Stimulated activated naive B cell treated with anti-CD40 and anti-IgM and Interleukin-4, amounts not matched to agents 10 μg/mL and 1 μg/mL and 100 μg/mL, for 72 hours (primary cell): Measurements from ENCODE around the gene AP1S2.
"Not testable (repeated sequence)": the region's sequence is repeated elsewhere in the genome, so short reads cannot be mapped to it uniquely, and the experiment has no call there.

ENCODE experiments used
- ATAC-seq, 2 donors: fragments of 150-1000 bp; cut with Tn5 transposase; replicated peaks; 2 replicates each; pipeline ENCODE4 v1.10.0; 2021; ENCODE audit warnings: moderate library complexity in 1 of 2
- DNase-seq: peaks from one replicate; pipeline ENCODE4 v3.0.0; 2021
- H3K27ac Mint-ChIP-seq: one replicate; pipeline ENCODE4 v1.8.0; 2022; ENCODE audit warnings: mild to moderate bottlenecking, mixed read lengths
- H3K27me3 Mint-ChIP-seq, 2 donors: one replicate each; pipeline ENCODE4 v1.8.0; 2022; ENCODE audit warnings: mixed read lengths in 2 of 2
- H3K36me3 Mint-ChIP-seq, 2 donors: one replicate each; pipeline ENCODE4 v1.8.0; 2022; ENCODE audit warnings: mixed read lengths in 2 of 2, mild to moderate bottlenecking in 1 of 2
- H3K4me1 Mint-ChIP-seq, 2 donors: one replicate each; pipeline ENCODE4 v1.8.0; 2022; ENCODE audit warnings: mixed read lengths in 2 of 2, mild to moderate bottlenecking in 1 of 2
- H3K4me3 Mint-ChIP-seq, 2 donors: one replicate each; pipeline ENCODE4 v1.8.0; 2022; ENCODE audit warnings: mild to moderate bottlenecking in 2 of 2, mixed read lengths in 2 of 2, moderate library complexity in 1 of 2
- H3K9me3 Mint-ChIP-seq, 2 donors: one replicate each; pipeline ENCODE4 v1.8.0; 2022; ENCODE audit warnings: mixed read lengths in 2 of 2, mild to moderate bottlenecking in 1 of 2

The AP1S2 gene

DNA sequence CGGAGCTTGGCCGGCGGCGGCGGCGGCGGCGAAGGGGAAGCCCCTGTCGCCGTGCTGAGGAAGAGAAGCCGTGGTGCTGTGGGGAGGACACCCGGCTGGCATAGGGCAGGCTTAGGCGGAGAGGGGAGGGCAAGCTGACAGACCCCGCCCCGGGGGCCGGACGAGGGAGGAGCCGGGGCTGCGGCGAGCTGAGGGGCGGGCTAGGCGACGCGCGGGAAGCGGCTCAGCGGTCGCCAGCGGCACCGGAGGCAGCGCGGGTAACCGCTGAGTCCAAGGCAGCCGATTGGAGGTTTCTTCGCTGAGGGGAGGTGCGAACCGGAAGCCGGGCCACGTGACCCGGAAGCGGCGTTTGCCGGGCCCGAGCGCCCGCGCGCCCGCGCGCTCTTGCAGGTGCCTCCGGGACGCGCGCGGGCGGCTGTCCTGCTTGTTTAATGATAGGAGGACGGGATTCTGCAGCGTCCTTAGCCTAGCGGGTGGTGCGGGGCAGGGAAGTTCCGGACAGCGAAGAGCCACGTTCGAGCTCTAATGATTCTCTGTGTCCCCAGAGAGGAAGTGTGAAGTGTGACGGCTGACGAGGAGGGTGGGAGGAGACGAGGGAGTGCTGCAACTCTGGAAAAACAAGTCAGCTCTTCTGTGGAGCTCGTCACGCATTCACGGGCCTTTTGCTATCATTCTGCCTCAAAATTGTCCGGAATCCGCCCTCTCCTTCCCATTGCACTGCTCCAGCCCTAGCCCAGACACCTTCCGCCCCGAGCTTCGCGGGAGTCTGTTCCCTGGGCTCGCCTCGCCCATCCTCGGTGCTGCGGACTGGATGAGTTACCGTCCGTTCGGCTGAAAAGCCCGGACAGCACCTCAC lies at the start of gene AP1S2:
Gene AP1S2, minus strand, starts transcription at position 102 of the 856 bp plus-strand sequence. CDS start 2,289 bp downstream, outside the sequence.
- Mint-ChIP-seq H3K36me3 (peaks cover 6 to 13% of the 10 kb centered on the region in 2 donors), H3K9me3 (no peaks in the 10 kb centered on the region), H3K4me1 (peaks cover 7 to 18% of the 10 kb centered on the region in 2 donors), H3K27ac (peak within 1 kb of the TSS; percentile 99), H3K4me3 (peak within 1 kb of the TSS; percentile 94 to 97), H3K27me3 (no peaks in the 10 kb centered on the region)
- DNase-seq, result peak; percentile 99
- peak; percentile 90 to 93 for ATAC-seq

DNA sequence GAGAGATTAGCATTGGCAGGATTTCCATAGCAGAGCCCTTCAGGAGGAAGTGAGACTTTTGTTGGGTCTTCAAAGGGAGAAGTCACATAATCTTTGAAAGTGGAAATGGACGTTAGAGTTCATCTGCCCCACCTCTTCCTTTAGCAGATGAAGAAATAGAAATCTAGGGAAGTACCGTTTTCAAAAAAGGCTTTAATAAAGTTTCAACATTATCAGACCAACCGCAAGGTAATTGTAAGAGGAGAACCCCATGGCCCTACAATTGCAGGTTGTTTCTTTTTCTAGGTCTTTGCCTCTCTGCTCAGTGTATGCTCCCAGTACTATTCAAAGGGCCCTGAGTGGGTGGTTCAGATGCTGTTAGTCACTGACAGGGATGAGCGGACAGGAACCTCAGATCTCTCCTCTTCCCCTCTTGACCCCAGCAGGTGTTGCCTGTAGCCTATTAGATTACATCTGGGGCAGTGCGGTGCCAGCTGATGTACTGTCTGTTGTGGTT lies 48.6 kb upstream of the AP1S2 start:
- Mint-ChIP-seq H3K27ac (peak overlapping the region; percentile 84), H3K36me3 (peaks cover 6 to 22% of the 10 kb centered on the region in 2 donors), H3K4me3 (peak overlapping the region in 1 of 2 donors; percentile 15), H3K4me1 (peaks cover 0 to 6% of the 10 kb centered on the region in 2 donors), H3K27me3 (no peaks in the 10 kb centered on the region), H3K9me3 (peaks cover 4 to 22% of the 10 kb centered on the region in 2 donors)
- DNase-seq (peak; percentile 74), ATAC-seq (peak; percentile 98)

DNA sequence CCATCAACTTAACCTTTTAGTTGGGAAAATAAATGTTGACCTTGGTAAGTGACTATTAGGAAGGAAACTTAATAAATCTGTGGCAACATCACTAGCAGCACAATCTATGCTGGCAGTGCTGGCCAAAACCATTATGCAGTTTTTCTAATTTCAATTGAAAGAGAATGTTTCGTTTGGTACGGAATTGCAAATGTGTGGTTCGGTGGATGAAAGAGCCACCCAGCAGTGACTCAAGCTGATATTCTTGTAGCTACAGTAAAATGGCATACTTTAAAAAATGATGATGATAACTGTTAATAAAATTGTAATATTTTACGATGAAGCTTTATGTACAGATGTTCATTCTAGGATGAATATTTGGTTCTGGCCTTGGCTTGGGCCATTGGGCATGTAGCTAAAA lies 40.7 kb upstream of the AP1S2 start:
- H3K4me1 Mint-ChIP-seq, result peaks cover 8 to 18% of the 10 kb centered on the region in 2 donors

DNA sequence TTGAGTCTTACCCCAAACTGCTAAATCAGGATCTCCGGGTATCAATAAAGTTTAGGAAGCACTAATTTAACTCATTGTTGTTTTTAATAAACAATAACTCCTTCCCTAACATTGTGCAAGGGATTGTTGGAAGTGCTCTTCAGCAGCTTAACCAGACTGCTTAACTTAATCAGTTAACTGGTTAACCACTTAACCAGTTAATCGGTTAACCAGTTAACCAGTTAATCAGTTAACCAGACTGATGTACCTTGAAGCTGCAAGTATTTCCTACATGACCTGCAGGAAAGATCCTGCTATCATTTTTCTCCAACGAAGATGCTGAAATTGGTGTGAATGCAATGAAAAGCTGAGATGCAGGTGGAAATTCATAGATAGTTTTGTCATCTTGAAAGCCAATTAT lies 40.1 kb upstream of the AP1S2 start:
- peaks cover 0 to 7% of the 10 kb centered on the region in 2 donors for H3K36me3 Mint-ChIP-seq
- peaks cover 3 to 6% of the 10 kb centered on the region in 2 donors for H3K9me3 Mint-ChIP-seq
- H3K27me3 Mint-ChIP-seq, result no peaks in the 10 kb centered on the region
- no peak overlapping the region for H3K4me3 Mint-ChIP-seq
- no peak overlapping the region for H3K27ac Mint-ChIP-seq
- no peak for DNase-seq
- peaks cover 8 to 18% of the 10 kb centered on the region in 2 donors for H3K4me1 Mint-ChIP-seq
- ATAC-seq, result no peak

More for the DNA sequence above, 40.7 kb upstream of the AP1S2 start:
- Mint-ChIP-seq H3K27ac (no peak overlapping the region), H3K9me3 (peaks cover 6 to 8% of the 10 kb centered on the region in 2 donors), H3K4me3 (no peak overlapping the region), H3K36me3 (peaks cover 0 to 10% of the 10 kb centered on the region in 2 donors), H3K27me3 (no peaks in the 10 kb centered on the region)
- ATAC-seq, result no peak
- no peak for DNase-seq

DNA sequence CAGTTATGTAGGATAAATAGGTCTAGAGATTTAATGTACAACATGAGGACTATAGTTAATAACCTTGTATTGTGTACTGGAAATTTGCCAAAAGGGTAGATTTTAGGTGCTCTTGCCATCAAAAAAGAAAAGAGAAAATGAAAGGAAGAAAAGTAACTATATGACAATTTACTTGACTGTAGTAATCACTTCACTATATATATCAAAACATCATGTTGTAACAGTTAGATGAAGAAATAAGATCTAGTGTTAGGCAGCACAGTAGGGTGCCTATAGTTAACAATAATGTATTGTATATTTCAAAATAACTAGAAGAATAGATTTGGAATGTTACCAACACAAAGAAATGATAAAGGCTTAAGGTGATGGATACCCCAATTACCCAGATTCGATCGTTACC lies 35.9 kb upstream of the AP1S2 start:
- Mint-ChIP-seq H3K27ac (no peak overlapping the region), H3K36me3 (no peaks in the 10 kb centered on the region)
- DNase-seq, result no peak

DNA sequence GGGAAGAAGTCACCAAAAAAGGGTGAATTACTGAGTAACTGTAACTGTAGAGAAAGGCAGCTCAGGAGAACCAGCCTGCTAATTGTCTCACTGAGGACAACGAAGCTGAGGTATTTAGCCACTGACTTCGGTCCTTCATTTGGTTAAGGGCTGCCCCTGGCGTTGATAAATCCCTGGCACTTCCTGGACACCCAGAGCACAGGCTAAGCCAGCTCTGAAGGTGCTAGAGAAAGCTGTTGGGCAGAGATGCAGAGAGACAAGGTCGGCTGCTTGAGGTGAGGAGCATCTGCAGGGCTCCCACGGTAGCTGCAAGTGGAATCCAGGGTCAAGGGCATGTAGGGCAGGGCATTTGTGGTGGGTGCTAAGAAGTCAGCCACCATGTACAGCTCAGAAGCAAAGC lies 33.4 kb upstream of the AP1S2 start:
- DNase-seq (no peak), ATAC-seq (no peak)
- H3K27ac Mint-ChIP-seq, result no peak overlapping the region
- peaks cover 2 to 5% of the 10 kb centered on the region in 2 donors for H3K9me3 Mint-ChIP-seq
- no peak overlapping the region for H3K4me3 Mint-ChIP-seq
- H3K36me3 Mint-ChIP-seq, result no peaks in the 10 kb centered on the region
- H3K27me3 Mint-ChIP-seq, result peaks cover 0 to 21% of the 10 kb centered on the region in 2 donors
- peaks cover 14 to 16% of the 10 kb centered on the region in 2 donors for H3K4me1 Mint-ChIP-seq

More for the DNA sequence above, 35.9 kb upstream of the AP1S2 start:
- Mint-ChIP-seq H3K27me3 (peaks cover 0 to 15% of the 10 kb centered on the region in 2 donors), H3K4me1 (peaks cover 11 to 18% of the 10 kb centered on the region in 2 donors), H3K4me3 (no peak overlapping the region), H3K9me3 (peaks cover 0 to 2% of the 10 kb centered on the region in 2 donors)
- no peak for ATAC-seq

DNA sequence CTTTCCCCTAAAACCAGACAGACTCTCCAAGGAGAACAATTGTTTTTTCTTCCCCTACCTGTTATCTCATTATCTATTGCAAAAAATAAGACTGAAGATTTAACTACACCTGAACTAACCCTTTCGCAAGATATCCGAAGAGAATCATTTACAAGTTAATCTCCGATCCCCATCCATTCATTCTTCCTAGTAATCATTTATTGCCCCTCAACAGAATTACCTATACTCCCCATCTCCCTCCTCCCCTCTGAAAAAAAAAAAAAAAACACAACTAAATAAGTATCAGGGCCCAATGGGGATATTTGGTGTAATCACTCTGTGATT lies 28.9 kb upstream of the AP1S2 start:
- peaks cover 0 to 20% of the 10 kb centered on the region in 2 donors for H3K27me3 Mint-ChIP-seq
- DNase-seq (no peak), ATAC-seq (no peak)
- peak overlapping the region; percentile 86 for H3K27ac Mint-ChIP-seq
- peaks cover 7 to 21% of the 10 kb centered on the region in 2 donors for H3K9me3 Mint-ChIP-seq
- peaks cover 15 to 16% of the 10 kb centered on the region in 2 donors for H3K4me1 Mint-ChIP-seq
- H3K36me3 Mint-ChIP-seq, result peaks cover 5 to 22% of the 10 kb centered on the region in 2 donors
- peak overlapping the region; percentile 27 to 39 for H3K4me3 Mint-ChIP-seq

DNA sequence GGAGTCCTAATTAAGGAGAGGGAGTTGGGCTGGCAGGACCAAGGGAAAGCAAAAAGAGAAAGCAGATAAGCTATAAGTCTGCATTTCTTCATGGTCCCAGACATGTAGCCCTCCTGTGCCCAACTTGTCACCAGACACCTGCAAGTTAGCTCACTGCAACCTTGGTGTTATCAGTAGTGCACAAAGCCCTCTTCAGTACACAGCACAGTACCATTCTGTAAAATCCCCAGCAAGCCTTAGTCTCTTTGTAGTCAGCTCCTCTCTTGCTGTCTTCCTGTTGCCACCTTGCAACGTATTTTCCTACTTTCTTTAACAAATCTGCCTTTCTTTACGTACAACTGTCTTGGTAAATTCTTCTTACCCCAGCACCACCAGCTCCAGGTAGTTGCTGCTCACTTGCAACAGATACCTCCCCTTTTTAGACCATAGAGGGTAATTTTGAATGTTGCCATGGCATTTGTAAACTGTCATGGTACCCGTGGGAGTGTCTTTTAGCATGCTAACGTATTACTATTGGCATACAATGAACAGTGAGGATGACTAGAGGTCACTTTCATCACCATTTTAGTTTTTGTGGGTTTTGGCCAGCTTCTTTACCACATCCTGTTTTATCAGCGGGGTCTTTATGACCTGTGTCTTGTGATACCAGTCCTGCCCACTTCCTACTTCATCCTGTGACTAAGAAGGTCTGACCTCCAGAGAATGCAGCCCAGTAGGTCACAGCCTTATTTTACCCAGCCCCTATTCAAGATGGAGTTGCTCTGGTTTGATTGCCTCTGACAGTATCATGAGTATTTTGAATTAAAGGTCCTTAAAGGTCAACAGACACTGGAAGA lies 28.3 kb upstream of the AP1S2 start:
- Mint-ChIP-seq H3K27me3 (peaks cover 0 to 17% of the 10 kb centered on the region in 2 donors), H3K36me3 (peaks cover 5 to 27% of the 10 kb centered on the region in 2 donors), H3K4me1 (peaks cover 15 to 16% of the 10 kb centered on the region in 2 donors), H3K4me3 (peak overlapping the region; percentile 27 to 39), H3K9me3 (peaks cover 7 to 25% of the 10 kb centered on the region in 2 donors), H3K27ac (peak overlapping the region; percentile 86)
- ATAC-seq (peak; percentile 95), DNase-seq (peak; percentile 47)

DNA sequence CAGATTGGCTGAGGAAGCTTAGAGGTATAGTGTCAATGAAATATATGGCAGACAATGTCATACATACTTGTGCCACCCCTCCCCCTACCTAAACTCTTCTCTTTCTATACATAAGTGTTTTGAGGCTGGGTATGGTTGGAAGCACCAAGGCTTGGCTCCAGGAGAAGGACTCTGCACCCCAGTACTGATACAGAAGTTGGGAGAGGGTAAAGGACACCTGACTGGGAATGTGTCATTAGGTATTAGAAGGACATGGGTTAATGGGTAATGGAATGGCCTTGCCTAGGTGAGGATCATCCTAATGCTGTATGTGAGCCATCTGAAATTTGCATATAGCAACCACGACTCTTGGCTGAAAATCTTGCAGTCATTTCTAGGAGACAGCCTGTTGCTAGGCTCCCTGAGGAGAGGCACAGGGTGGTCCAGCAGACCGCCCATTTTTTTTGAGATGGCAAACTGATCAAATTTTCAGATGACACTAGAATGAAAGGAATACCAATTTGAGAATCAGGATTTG lies 26.8 kb upstream of the AP1S2 start:
- Mint-ChIP-seq H3K36me3 (peaks cover 6 to 29% of the 10 kb centered on the region in 2 donors), H3K4me3 (no peak overlapping the region), H3K27ac (no peak overlapping the region), H3K27me3 (peaks cover 0 to 14% of the 10 kb centered on the region in 2 donors), H3K4me1 (peaks cover 15 to 16% of the 10 kb centered on the region in 2 donors), H3K9me3 (peaks cover 7 to 25% of the 10 kb centered on the region in 2 donors)
- no peak for DNase-seq
- no peak for ATAC-seq

DNA sequence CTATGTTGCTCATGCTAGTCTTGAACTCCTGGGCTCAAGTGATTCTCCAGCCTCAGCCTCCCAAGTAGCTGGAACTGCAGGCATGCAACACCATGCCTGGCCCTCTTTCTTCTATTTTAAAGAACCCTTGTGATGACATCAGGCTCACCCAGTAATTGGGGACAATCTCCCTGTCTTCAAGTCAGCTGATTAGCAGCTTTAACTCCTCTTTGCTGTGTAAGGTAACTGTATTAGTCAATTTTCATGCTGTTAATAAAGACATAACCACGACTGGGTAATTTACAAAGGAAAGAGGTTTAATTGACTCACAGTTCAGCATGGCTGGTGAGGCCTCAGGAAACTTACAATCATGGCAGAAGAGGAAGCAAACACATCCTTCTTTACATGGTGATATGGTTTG lies 23.3 kb upstream of the AP1S2 start:
- H3K27me3 Mint-ChIP-seq, H3K4me3 Mint-ChIP-seq, DNase-seq: not testable (repeated sequence)
- ATAC-seq, result peak in 1 of 2 donors; percentile 34
- H3K36me3 Mint-ChIP-seq, result peaks cover 8 to 31% of the 10 kb centered on the region in 2 donors
- peaks cover 5 to 19% of the 10 kb centered on the region in 2 donors for H3K9me3 Mint-ChIP-seq
- H3K4me1 Mint-ChIP-seq, result peaks cover 8 to 14% of the 10 kb centered on the region in 2 donors
- peak overlapping the region; percentile 79 for H3K27ac Mint-ChIP-seq

DNA sequence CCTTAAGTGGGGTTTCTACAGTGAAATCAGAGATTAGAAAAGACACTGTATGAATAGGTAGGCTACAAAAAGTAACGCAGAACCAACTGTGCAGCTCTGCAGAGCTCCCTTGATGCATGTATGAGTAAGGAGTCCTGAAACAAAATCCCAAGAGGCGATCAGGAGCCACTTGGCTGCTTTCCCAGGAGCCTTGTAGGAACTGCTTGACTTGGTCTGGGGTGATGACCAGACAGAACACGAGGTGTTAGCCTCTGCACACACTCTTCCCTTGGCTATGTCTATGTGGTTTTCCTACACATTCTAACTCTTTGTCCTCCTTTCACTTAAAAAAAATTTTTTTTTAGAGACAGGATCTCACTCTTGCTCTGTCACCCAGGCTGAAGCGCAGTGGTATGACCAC lies 22.8 kb upstream of the AP1S2 start:
- Mint-ChIP-seq H3K36me3 (peaks cover 8 to 29% of the 10 kb centered on the region in 2 donors), H3K4me3 (no peak overlapping the region), H3K9me3 (peaks cover 4 to 17% of the 10 kb centered on the region in 2 donors), H3K27me3 (no peaks in the 10 kb centered on the region), H3K4me1 (peaks cover 5 to 9% of the 10 kb centered on the region in 2 donors), H3K27ac (no peak overlapping the region)
- ATAC-seq (no peak), DNase-seq (no peak)

DNA sequence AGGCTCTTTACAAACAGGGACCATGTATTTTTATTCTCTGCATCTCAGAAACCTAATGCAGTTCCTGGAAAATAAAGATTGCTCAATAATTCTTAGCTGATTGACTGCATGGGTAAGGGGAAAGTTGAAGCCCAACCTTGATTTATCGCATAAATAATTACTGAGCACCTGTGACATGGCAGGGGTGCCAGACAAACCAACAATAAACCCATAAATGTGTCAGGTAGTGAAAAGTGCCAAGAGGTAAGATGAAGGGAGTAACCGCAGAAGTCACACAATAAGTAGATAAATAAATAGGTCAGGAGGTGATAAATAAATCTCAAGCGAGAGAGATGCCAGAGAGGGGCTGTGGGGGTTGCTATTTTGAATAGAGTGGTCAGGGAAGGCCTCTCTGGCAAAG lies 20.1 kb upstream of the AP1S2 start:
- Mint-ChIP-seq H3K4me1 (peaks cover 3 to 8% of the 10 kb centered on the region in 2 donors), H3K27me3 (no peaks in the 10 kb centered on the region), H3K27ac (no peak overlapping the region), H3K36me3 (peaks cover 2 to 17% of the 10 kb centered on the region in 2 donors), H3K4me3 (no peak overlapping the region), H3K9me3 (peaks cover 2 to 7% of the 10 kb centered on the region in 2 donors)
- ATAC-seq, result no peak
- DNase-seq, result no peak

DNA sequence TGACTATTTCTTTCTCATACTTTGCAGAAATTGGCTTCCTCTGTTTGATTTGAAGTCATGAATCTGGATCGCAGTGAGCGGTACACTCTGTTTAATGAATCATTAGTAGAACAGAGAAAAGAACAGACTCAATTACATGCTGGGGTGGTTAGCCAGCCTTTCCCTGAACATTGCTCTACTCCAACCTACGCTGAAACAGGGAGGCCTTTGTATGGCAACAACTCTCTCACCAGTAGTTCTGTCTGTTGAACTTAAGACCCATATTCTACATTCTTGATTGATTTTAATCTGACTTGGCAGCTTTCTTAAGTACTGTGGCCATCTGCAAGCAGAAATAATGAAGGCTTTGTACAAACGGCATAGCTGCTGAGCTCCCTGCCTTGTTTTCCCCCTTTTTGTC lies 19.0 kb upstream of the AP1S2 start:
- peaks cover 2 to 10% of the 10 kb centered on the region in 2 donors for H3K36me3 Mint-ChIP-seq
- H3K4me1 Mint-ChIP-seq, result peaks cover 1 to 8% of the 10 kb centered on the region in 2 donors
- H3K27me3 Mint-ChIP-seq, result no peaks in the 10 kb centered on the region
- no peak for DNase-seq
- peaks cover 0 to 5% of the 10 kb centered on the region in 2 donors for H3K9me3 Mint-ChIP-seq
- no peak overlapping the region for H3K27ac Mint-ChIP-seq
- H3K4me3 Mint-ChIP-seq, result no peak overlapping the region
- ATAC-seq, result no peak

DNA sequence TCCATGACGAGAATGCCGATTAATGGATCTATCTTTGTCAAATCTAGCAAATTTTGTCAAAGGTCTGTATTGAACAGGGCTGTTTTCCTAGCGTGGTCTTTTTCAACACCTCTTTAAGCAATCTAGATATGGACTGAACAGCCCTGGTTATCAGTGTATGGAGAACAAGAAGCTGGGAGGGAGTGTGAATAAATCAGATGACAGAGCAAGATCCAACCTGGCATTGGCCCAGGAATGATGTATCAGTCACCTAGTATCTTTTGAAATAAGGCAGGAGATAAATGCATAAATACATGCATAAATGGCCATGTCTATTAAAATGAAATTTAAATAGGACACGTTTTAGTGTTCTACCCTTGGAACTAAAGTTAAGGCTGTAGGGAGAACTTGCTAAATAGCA lies 15.7 kb upstream of the AP1S2 start:
- ATAC-seq, result no peak
- H3K9me3 Mint-ChIP-seq, result no peaks in the 10 kb centered on the region
- H3K4me3 Mint-ChIP-seq, result no peak overlapping the region
- H3K27ac Mint-ChIP-seq, result no peak overlapping the region
- H3K36me3 Mint-ChIP-seq, result no peaks in the 10 kb centered on the region
- H3K27me3 Mint-ChIP-seq, result no peaks in the 10 kb centered on the region
- DNase-seq, result no peak
- H3K4me1 Mint-ChIP-seq, result peaks cover 1 to 8% of the 10 kb centered on the region in 2 donors
